ENCODE results near the gene TRAPPC5. TPM values are rescaled to one million over a fixed set of nuclear protein-coding genes. Genes with fewer than 3 reads are reported as not detected.
"Not testable (repeated sequence)": the region's sequence is repeated elsewhere in the genome, so short reads cannot be mapped to it uniquely, and the experiment has no call there.

Gene TRAPPC5
- total RNA-seq, 1 donor from 2014 or later, result 116 TPM

GRCh38 chr19:7643629-7644549 lies 36.7 kb upstream of the TRAPPC5 start:
- intact Hi-C loops (cut with DNase I); DNase-seq; ATAC-seq (ENCODE audit: poor library complexity): not testable (repeated sequence)

- intact Hi-C loops (cut with DNase I), result no loop called here
- DNase-seq (no peak), ATAC-seq (ENCODE audit: poor library complexity) (no peak)
Observed at GRCh38 chr19:7644550-7644877, 36.1 kb upstream of the TRAPPC5 start.

- DNase-seq (no peak), ATAC-seq (ENCODE audit: poor library complexity) (no peak)
- intact Hi-C loops (cut with DNase I), result no loop called here
Observed at GRCh38 chr19:7645163-7645562, 35.5 kb upstream of the TRAPPC5 start.

- intact Hi-C loops (cut with DNase I), result no loop called here
- DNase-seq (no peak), ATAC-seq (ENCODE audit: poor library complexity) (no peak)
Observed at GRCh38 chr19:7645656-7646425, 34.8 kb upstream of the TRAPPC5 start.

- intact Hi-C loops (cut with DNase I), result no loop called here
- DNase-seq, result no peak
- ATAC-seq (ENCODE audit: poor library complexity), result no peak
Observed at GRCh38 chr19:7646426-7646700, 34.3 kb upstream of the TRAPPC5 start.

DNA sequence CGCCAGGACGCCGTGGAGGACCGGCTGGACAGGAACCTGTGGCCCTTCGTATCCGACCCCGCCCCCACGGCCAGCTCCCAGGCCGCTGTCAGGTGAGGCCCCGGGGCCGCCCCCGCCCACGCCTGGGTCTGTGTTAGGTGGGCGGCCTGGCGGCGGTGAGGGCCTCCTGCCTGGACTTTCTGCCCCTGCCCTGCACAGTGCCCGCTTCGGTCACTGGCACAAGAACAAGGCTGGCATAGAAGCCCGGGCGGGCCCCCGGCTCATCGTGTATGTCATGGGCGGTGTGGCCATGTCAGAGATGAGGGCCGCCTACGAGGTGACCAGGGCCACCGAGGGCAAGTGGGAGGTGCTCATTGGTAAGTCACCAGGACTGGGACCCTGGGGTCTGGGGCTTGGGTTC lies 33.5 kb upstream of the TRAPPC5 start:
- DNase-seq, result no peak
- intact Hi-C loops (cut with DNase I), result no loop called here
- no peak for ATAC-seq (ENCODE audit: poor library complexity)

GRCh38 chr19:7648265-7649014 lies 32.2 kb upstream of the TRAPPC5 start:
- intact Hi-C loops (cut with DNase I), result no loop called here
- DNase-seq, result no peak
- no peak for ATAC-seq (ENCODE audit: poor library complexity)

GRCh38 chr19:7650148-7650547 lies 30.5 kb upstream of the TRAPPC5 start:
- intact Hi-C loops (cut with DNase I), result loop anchor here (10.0 kb wide), 1 partner anchor 145 kb away; no protein-coding TSS in a partner anchor

DNA sequence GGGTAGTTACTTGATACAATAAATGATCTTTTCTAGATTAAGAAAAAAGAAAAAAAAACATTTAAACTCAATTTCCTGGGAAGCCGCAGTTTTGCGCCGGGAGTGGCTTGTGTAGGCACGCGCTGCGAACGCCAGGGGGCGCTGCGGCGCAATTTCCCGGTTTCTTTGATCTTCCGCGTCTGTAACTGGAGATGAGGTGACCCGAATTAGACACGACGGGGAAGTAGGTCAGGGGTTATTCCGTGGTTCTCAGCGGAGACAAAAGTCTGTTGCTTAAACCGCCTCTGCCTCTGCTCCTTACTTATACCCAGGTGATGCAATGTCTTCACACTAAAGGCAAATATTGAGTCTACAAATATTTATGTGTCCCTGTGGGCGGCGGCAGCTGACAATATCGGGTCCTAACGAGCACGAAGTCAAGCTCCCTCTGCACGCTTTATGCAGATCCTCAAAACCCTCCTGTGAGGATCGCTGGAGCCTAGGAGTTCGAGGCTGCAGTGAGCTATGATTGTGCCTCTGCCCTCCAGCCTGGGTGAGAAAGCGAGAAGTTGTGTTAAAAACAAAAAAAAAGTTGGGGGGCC lies 28.5 kb upstream of the TRAPPC5 start:
- peak; percentile 89 for DNase-seq
- intact Hi-C loops (cut with DNase I), result loop anchor here (10.0 kb wide), 1 partner anchor 143 kb away; no protein-coding TSS in a partner anchor
- ATAC-seq (ENCODE audit: poor library complexity), result peak; percentile 85

More at GRCh38 chr19:7650148-7650547, 30.5 kb upstream of the TRAPPC5 start:
- DNase-seq (no peak), ATAC-seq (ENCODE audit: poor library complexity) (no peak)

- DNase-seq (no peak), ATAC-seq (ENCODE audit: poor library complexity) (no peak)
- intact Hi-C loops (cut with DNase I), result loop anchor here (10.0 kb wide), 1 partner anchor 140 kb away; no protein-coding TSS in a partner anchor
Observed at GRCh38 chr19:7654401-7654800, 26.2 kb upstream of the TRAPPC5 start.

DNA sequence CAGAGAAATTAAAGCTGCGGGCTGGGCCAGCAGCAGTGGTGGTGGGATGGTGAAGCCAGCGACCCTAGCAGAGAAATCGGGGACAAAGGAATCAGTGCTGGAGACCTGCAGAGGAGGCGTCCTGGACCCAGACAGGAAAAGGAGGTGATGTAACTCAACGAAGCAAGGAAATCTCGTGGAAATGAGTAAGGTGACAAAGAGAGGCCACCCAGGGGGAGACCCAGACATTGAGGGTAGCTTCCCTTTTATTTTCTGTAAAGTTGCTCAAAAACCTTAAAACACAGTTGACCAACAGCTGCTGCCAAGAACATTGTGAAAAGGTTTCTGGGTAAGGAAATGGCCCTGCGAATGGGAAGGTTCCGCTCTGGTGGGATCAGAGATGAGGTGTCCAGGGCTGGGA lies 25.1 kb upstream of the TRAPPC5 start:
- intact Hi-C loops (cut with DNase I), result loop anchor here (10.0 kb wide), 1 partner anchor 139 kb away; no protein-coding TSS in a partner anchor
- DNase-seq (no peak), ATAC-seq (ENCODE audit: poor library complexity) (no peak)

- ATAC-seq (ENCODE audit: poor library complexity), result peak; percentile 47
- intact Hi-C loops (cut with DNase I), result loop anchor here (10.0 kb wide), 1 partner anchor 138 kb away; no protein-coding TSS in a partner anchor
Observed at GRCh38 chr19:7657131-7657751, 23.4 kb upstream of the TRAPPC5 start.

GRCh38 chr19:7658219-7658686 lies 22.4 kb upstream of the TRAPPC5 start:
- no peak for ATAC-seq (ENCODE audit: poor library complexity)

More at GRCh38 chr19:7657131-7657751, 23.4 kb upstream of the TRAPPC5 start:
- DNase-seq, result no peak

DNA sequence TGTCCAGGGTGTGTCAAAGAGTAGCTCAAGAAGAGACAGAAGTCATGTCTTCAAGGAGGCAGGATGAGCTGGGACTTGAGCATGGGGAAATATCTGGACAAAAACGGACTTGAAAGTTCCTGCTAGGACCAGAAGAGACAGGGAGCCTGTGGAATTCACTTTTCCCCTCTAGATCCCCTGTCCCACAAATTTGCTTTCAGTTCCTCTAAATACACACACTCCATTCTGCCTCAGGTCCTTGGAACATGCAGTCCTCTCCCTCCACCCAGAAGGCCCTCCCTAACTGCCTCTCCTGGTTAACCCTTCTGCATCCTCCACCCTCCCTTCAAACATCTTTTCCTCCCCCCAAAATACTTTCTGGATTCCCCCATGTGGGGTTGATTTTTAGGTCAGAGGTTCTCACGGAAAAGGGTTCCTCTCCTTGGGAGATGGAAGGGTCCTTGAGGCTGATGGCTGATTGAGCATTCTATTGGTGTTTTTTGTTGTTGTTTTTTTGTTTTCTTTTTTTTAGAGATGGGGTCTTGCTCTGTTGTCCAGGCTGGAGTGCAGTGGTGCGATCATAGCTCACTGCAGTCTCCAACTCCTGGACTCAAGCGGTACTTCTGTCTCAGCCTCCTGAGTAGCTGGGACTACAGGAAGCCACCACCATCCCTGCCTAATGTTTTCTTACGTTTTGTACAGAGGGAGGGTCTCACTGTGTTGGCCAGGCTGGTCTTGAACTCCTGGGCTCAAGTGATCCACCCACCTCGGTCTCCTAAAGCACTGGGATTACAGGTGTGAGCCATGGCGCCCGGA lies 18.7 kb upstream of the TRAPPC5 start:
- intact Hi-C loops (cut with DNase I), result no loop called here
- no peak for DNase-seq
- no peak for ATAC-seq (ENCODE audit: poor library complexity)

More at GRCh38 chr19:7658219-7658686, 22.4 kb upstream of the TRAPPC5 start:
- DNase-seq, result no peak
- intact Hi-C loops (cut with DNase I), result loop anchor here (10.0 kb wide), 1 partner anchor 137 kb away; no protein-coding TSS in a partner anchor

DNA sequence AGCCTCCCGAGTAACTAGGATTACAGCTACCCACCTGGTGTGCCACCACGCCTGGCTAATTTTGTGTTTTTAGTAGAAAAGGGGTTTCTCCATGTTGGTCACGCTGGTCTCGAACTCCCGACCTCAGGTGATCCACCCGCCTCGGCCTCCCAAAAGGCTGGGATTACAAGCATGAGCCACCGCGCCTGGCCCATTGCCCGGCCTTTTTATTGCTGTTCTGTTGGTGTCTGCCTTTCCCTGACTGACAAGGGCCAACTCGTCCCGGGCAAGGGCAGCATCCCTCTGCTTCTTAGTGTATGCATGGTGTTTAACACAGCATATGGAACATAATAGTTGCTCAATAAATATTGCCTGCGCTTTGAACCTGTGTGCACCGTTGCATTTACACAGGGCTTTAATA lies 18.0 kb upstream of the TRAPPC5 start:
- no peak for ATAC-seq (ENCODE audit: poor library complexity)
- intact Hi-C loops (cut with DNase I), result no loop called here
- DNase-seq, result no peak

DNA sequence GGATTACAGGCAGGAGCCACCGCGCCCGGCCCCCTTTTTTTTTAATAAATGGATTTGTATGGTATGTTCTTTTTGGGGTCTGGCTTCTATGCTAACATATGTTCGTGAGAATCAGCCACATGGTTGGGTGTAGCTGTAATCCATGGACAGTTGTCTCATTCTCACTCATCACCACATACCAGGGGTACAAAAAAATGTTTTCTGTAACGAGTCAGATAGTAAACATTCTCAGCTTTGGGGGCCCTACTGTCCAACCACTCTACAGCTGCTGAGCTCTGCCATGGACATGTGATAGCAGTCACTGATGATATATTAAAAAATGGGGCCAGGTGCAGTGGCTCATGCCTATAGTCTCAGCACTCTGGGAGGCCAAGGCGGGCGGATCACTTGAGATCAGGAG lies 16.9 kb upstream of the TRAPPC5 start:
- no peak for ATAC-seq (ENCODE audit: poor library complexity)
- DNase-seq, result no peak
- intact Hi-C loops (cut with DNase I), result no loop called here

DNA sequence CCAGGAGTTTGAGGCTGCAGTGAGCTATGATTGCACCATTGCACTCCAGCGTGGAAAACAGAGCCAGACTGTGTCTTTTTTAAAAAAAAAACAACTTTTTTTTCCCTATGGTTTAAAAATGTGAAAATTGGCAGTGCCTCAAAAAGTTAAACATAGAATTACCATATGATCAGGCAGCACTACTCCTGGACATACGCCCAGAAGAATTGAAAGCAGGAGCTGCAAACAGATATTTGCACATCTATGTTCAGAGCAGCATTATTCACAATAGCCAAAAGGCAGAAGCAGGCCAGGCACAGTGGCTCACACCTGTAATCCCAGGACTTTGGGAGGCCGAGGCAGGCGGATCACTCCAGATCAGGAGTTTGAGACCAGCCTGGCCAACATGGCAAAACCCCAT lies 15.6 kb upstream of the TRAPPC5 start:
- ATAC-seq (ENCODE audit: poor library complexity) (no peak), DNase-seq (no peak)
- intact Hi-C loops (cut with DNase I), result no loop called here

Data from Right ventricle myocardium superior (tissue), 1 donor.